HG03521 (cell line): Measurements from ENCODE around the gene CSF1.

Experiments used
- ATAC-seq: cut with Tn5 transposase; IDR thresholded peaks from one replicate; pipeline ENCODE4 v1.9.1; 2021; ENCODE audit warnings: mild to moderate bottlenecking, moderate library complexity; ENCODE audit not compliant: unreplicated experiment

CSF1 gene

GRCh38 chr1:109975718-109976117, 65.1 kb downstream of the CSF1 start:
- no peak for ATAC-seq

GRCh38 chr1:109976762-109977161, 66.1 kb downstream of the CSF1 start:
- ATAC-seq: no peak

GRCh38 chr1:109977225-109977624, 66.6 kb downstream of the CSF1 start:
- ATAC-seq: no peak

GRCh38 chr1:109977657-109978378, 67.2 kb downstream of the CSF1 start:
- no peak for ATAC-seq

- no peak for ATAC-seq
Measured at GRCh38 chr1:109978761-109979488, 68.3 kb downstream of the CSF1 start.

GRCh38 chr1:109979489-109980091, 68.9 kb downstream of the CSF1 start:
- no peak for ATAC-seq
